ENCODE data around the gene RWDD3.

DNA sequence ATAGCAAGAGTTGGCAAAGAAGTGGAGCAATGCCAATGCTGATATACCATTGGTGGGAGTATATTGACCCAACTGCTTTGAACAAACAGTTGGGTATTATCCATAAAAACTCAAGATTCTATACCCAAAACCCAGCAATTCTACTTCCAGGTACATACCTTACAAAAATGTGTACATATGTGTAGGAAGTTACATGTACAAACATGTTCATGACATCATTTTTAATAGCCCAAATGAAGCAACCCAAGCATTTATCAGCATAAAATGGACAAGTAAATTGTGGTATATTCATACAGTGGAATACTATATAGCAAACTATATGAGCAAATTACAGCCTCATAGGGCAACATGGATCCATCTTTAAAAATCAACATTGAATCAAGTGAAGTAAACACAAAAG lies 20.9 kb downstream of the RWDD3 start:
- TF ChIP-seq CREB1 (IDR thresholded peaks at IDR 0.05; ENCODE audit: low read depth), result no peak
- no peak for TF ChIP-seq RAD21 (IDR thresholded peaks at IDR 0.05; ENCODE audit: low read depth)
- TF ChIP-seq, protein P1, sequence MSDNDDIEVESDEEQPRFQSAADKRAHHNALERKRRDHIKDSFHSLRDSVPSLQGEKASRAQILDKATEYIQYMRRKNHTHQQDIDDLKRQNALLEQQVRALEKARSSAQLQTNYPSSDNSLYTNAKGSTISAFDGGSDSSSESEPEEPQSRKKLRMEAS (IDR thresholded peaks at IDR 0.05), result no peak
- TF ChIP-seq, protein P2, sequence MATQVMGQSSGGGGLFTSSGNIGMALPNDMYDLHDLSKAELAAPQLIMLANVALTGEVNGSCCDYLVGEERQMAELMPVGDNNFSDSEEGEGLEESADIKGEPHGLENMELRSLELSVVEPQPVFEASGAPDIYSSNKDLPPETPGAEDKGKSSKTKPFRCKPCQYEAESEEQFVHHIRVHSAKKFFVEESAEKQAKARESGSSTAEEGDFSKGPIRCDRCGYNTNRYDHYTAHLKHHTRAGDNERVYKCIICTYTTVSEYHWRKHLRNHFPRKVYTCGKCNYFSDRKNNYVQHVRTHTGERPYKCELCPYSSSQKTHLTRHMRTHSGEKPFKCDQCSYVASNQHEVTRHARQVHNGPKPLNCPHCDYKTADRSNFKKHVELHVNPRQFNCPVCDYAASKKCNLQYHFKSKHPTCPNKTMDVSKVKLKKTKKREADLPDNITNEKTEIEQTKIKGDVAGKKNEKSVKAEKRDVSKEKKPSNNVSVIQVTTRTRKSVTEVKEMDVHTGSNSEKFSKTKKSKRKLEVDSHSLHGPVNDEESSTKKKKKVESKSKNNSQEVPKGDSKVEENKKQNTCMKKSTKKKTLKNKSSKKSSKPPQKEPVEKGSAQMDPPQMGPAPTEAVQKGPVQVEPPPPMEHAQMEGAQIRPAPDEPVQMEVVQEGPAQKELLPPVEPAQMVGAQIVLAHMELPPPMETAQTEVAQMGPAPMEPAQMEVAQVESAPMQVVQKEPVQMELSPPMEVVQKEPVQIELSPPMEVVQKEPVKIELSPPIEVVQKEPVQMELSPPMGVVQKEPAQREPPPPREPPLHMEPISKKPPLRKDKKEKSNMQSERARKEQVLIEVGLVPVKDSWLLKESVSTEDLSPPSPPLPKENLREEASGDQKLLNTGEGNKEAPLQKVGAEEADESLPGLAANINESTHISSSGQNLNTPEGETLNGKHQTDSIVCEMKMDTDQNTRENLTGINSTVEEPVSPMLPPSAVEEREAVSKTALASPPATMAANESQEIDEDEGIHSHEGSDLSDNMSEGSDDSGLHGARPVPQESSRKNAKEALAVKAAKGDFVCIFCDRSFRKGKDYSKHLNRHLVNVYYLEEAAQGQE (IDR thresholded peaks at IDR 0.05; ENCODE audit: low read depth), result no peak
- no peak for TF ChIP-seq CEBPB (IDR thresholded peaks at IDR 0.05)
- TF ChIP-seq TEAD4 (IDR thresholded peaks at IDR 0.05), result no peak
- no peak for TF ChIP-seq NFIC (IDR thresholded peaks at IDR 0.05)
- TF ChIP-seq TCF12 (IDR thresholded peaks at IDR 0.05; ENCODE audit: low read depth), result no peak
- no peak for TF ChIP-seq EP300 (IDR thresholded peaks at IDR 0.05; ENCODE audit: borderline replicate concordance)
- no peak for TF ChIP-seq FOXM1 (IDR thresholded peaks at IDR 0.05; ENCODE audit: borderline replicate concordance, low read depth)
- no peak for TF ChIP-seq TAF1 (IDR thresholded peaks at IDR 0.05; ENCODE audit: low read depth)
- no peak for TF ChIP-seq EGR1 (IDR thresholded peaks at IDR 0.05)
- TF ChIP-seq USF1 (IDR thresholded peaks at IDR 0.05), result no peak
- TF ChIP-seq YY1 (IDR thresholded peaks at IDR 0.05; ENCODE audit: low read depth), result no peak
